B cell (primary cell): Measurements from ENCODE around the gene SPRYD3. TPM values are rescaled to one million over a fixed set of nuclear protein-coding genes. Genes with fewer than 3 reads are reported as not detected.

ENCODE experiments used
- ATAC-seq: fragments of 200-7000 bp; cut with Tn5 transposase; one replicate; pipeline ENCODE4 v1.10.0; 2021; ENCODE audit warnings: low read depth, mild to moderate bottlenecking, moderate number of reproducible peaks, moderate library complexity
- CTCF ChIA-PET: fragments of 350-600 bp; sonication (Branson Sonifier 250); formaldehyde crosslinking; loops from one replicate; lab custom pipeline; 2021; ENCODE audit warnings: antibody characterized with exemption, inconsistent platforms; lab: Charles Lee
- POLR2A ChIA-PET: fragments of 350-600 bp; sonication (Branson Sonifier 250); formaldehyde crosslinking; loops from one replicate; lab custom pipeline; 2021; ENCODE audit warnings: antibody characterized with exemption; lab: Charles Lee
- DNase-seq: peaks from one replicate; pipeline ENCODE4 v3.0.0; 2013
- H2AFZ ChIP-seq: 2 replicates; pipeline ENCODE4 v1.6.1; 2012; ENCODE audit warnings: mild to moderate bottlenecking, low read depth, low read length; ENCODE audit not compliant: insufficient read depth, poor library complexity, severe bottlenecking
- H3K27ac ChIP-seq, 2 donors: 1 replicate in 1 of 2; 2 replicates in 1 of 2; pipeline ENCODE4 v1.5.1; 2012 to 2013; ENCODE audit warnings: low read length in 2 of 2, mild to moderate bottlenecking in 2 of 2, moderate library complexity in 1 of 2
- H3K27me3 ChIP-seq, 4 experiments: fragments of 200-600 bp in 1 of 4; sonication (generic) in 1 of 4; replicated peaks in 1 of 4; 1 replicate in 2 of 4; 2 replicates in 2 of 4; pipeline versions ENCODE4 v1.6.1 to v1.7.0; 2013 to 2016; ENCODE audit warnings: low read length in 3 of 4, mild to moderate bottlenecking in 2 of 4, mixed read lengths in 1 of 4, moderate library complexity in 1 of 4; ENCODE audit not compliant: insufficient read depth in 4 of 4, control insufficient read depth in 3 of 4; ENCODE audit errors: control extremely low read depth in 1 of 4
- H3K36me3 ChIP-seq, 2 experiments: replicated peaks in 1 of 2; 1 replicate in 1 of 2; 2 replicates in 1 of 2; pipeline versions ENCODE4 v1.6.1 to v1.7.1; 2013; ENCODE audit warnings: low read length in 1 of 2; ENCODE audit not compliant: insufficient read depth in 2 of 2, control insufficient read depth in 1 of 2; ENCODE audit errors: control extremely low read depth in 1 of 2, extremely low read depth in 1 of 2
- H3K4me1 ChIP-seq, 2 donors: fragments of 200-600 bp in 1 of 2; sonication (generic) in 1 of 2; 1 replicate in 1 of 2; 2 replicates in 1 of 2; pipeline versions ENCODE4 v1.5.1 to v1.6.1; 2013 to 2017; ENCODE audit warnings: low read length in 2 of 2; ENCODE audit not compliant: control insufficient read depth in 2 of 2, insufficient read depth in 2 of 2
- H3K4me2 ChIP-seq: replicated peaks from 2 replicates; pipeline ENCODE3; 2012; ENCODE audit warnings: mild to moderate bottlenecking, low read depth, low read length; ENCODE audit not compliant: poor library complexity, severe bottlenecking
- H3K4me3 ChIP-seq, 5 experiments: fragments of 200-600 bp in 1 of 5; sonication (generic) in 1 of 5; 1 replicate in 3 of 5; 2 replicates in 2 of 5; pipeline versions ENCODE4 v1.5.1 to v1.7.0; 2011 to 2016; ENCODE audit warnings: low read length in 4 of 5, mild to moderate bottlenecking in 4 of 5, low read depth in 2 of 5, control low read depth in 1 of 5, moderate library complexity in 1 of 5; ENCODE audit not compliant: insufficient read depth in 1 of 5; ENCODE audit errors: control extremely low read depth in 1 of 5, extremely low read depth in 1 of 5
- H3K79me2 ChIP-seq: fragments of 200-600 bp; sonication (generic); one replicate; pipeline ENCODE4 v1.6.0; 2016; ENCODE audit warnings: low read length; ENCODE audit not compliant: control insufficient read depth, insufficient read depth
- H3K9ac ChIP-seq: fragments of 200-600 bp; sonication (generic); 2 replicates; pipeline ENCODE4 v1.6.1; 2017; ENCODE audit warnings: mild to moderate bottlenecking, low read length, moderate library complexity
- H3K9me3 ChIP-seq, 3 donors: one replicate each; pipeline versions ENCODE4 v1.6.1 to v1.7.1; 2013; ENCODE audit warnings: low read length in 2 of 3; ENCODE audit not compliant: control insufficient read depth in 2 of 3, insufficient read depth in 1 of 3; ENCODE audit errors: control extremely low read depth in 1 of 3
- H4K20me1 ChIP-seq: 2 replicates; pipeline ENCODE4 v1.6.0; 2012; ENCODE audit warnings: mild to moderate bottlenecking, low read length; ENCODE audit not compliant: insufficient read depth, control insufficient read depth, poor library complexity, severe bottlenecking
- H3K27ac Mint-ChIP-seq: one replicate; pipeline ENCODE4 v1.8.0; 2021; ENCODE audit warnings: mixed read lengths
- H3K27me3 Mint-ChIP-seq: one replicate; pipeline ENCODE4 v1.8.0; 2021; ENCODE audit warnings: mixed read lengths
- H3K4me1 Mint-ChIP-seq: one replicate; pipeline ENCODE4 v1.8.0; 2021; ENCODE audit warnings: mixed read lengths
- H3K4me3 Mint-ChIP-seq: one replicate; pipeline ENCODE4 v1.8.0; 2021; ENCODE audit warnings: mixed read lengths
- H3K9me3 Mint-ChIP-seq: one replicate; pipeline ENCODE4 v1.8.0; 2022; ENCODE audit warnings: mixed read lengths; ENCODE audit not compliant: insufficient read depth
- EZH2 ChIP-seq: IDR thresholded peaks from 2 replicates; pipeline ENCODE4 v1.6.1; 2012; ENCODE audit warnings: borderline replicate concordance, low read depth, mild to moderate bottlenecking, moderate library complexity, low read length; ENCODE audit not compliant: insufficient read depth, poor library complexity, severe bottlenecking
- WGBS: methylation state at CpG from one replicate; pipeline ENCODE4 v1.1.5; 2013; ENCODE audit warnings: missing lambda C conversion rate; ENCODE audit not compliant: insufficient coverage; 5-methylcytosine and 5-hydroxymethylcytosine counted together
- intact Hi-C: fragments of 100-400 bp; cut with micrococcal nuclease; formaldehyde crosslinking; loops from one replicate; pipeline ENCODE4 v1.10.0; 2022
- polyA plus RNA-seq: library from polyadenylated mRNA; depleted of rRNA; stranded (reverse); fragments of >200 nt; gene quantifications from 2 replicates; pipeline ENCODE4 v1.2.3, GENCODE V29; 2012
- total RNA-seq, 2 donors: library from RNA; stranded (reverse); fragments of 120-200 nt in 1 of 2; gene quantifications; 1 replicate in 1 of 2; 2 replicates in 1 of 2; pipeline versions ENCODE4 v1.2.3 to v1.2.4, GENCODE V29; 2013 to 2022
- TF ChIP-seq, protein P1 (sequence below): fragments of 200-600 bp; IDR thresholded peaks from one replicate; pipeline ENCODE4 v1.8.0; 2022; ENCODE audit warnings: antibody characterized with exemption, mild to moderate bottlenecking

The SPRYD3 gene
- total and polyA plus RNA-seq, 2 donors (not counting 1 experiment from before 2014, with no cell fraction given), result 15.9 to 43.3 TPM

DNA sequence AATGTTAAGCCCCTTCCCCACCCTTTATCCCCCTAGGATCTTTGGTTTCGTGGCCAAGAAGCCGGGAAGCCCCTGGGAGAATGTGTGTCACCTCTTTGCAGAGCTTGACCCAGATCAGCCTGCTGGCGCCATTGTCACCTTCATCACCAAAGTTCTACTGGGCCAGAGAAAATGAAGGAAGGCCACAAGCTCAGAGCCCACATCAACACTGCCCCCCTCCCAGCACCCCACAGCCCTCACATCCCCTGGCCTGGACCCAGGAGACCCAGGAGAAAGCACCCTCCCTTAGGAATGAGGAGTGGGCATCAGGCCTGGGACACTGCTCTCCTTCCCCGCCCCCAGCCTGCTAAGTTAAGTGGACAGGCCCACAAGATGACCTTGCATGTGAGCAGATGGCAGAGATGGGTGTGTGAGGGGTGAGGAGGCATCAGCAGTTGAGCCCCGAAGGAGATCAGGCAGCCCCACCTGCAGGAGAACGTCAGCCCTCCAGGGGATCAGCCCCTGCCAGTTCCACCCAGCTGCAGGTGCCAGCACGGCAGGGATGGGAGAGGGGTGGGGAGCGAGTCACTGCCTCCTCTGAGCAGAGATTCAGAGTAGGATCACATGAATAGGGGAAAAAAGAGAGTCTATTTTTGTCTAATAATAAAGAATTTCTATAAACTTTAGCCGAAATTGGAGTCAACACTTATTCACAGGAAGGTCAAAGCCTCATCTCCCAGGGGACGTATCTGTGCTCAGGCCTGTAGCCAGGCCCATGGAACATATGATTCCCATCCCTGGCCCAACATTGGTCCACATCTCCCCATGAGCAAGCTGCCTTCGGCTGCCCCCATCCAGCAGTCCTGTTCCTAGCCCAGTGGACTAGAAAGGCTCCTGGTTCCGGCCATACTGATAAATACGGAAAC is 15.2 kb downstream of the SPRYD3 start:
- no peak for DNase-seq
- TF ChIP-seq EZH2, result no peak
- TF ChIP-seq, protein P1, sequence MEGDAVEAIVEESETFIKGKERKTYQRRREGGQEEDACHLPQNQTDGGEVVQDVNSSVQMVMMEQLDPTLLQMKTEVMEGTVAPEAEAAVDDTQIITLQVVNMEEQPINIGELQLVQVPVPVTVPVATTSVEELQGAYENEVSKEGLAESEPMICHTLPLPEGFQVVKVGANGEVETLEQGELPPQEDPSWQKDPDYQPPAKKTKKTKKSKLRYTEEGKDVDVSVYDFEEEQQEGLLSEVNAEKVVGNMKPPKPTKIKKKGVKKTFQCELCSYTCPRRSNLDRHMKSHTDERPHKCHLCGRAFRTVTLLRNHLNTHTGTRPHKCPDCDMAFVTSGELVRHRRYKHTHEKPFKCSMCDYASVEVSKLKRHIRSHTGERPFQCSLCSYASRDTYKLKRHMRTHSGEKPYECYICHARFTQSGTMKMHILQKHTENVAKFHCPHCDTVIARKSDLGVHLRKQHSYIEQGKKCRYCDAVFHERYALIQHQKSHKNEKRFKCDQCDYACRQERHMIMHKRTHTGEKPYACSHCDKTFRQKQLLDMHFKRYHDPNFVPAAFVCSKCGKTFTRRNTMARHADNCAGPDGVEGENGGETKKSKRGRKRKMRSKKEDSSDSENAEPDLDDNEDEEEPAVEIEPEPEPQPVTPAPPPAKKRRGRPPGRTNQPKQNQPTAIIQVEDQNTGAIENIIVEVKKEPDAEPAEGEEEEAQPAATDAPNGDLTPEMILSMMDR, result no peak
- intact Hi-C loops, result no loop called here
- Mint-ChIP-seq H3K4me3 (no peak overlapping the region), H3K27ac (no peak overlapping the region), H3K27me3 (no peaks in the 10 kb centered on the region), H3K4me1 (peaks cover 4% of the 10 kb centered on the region), H3K9me3 (no peaks in the 10 kb centered on the region)
- peaks cover 0 to 3% (median 0%) of the 10 kb centered on the region in 4 experiments for H3K27me3 ChIP-seq
- H3K4me1 ChIP-seq, result no peaks in the 10 kb centered on the region
- no peak overlapping the region for H3K9ac ChIP-seq
- H3K27ac ChIP-seq, result no peak overlapping the region
- no peak overlapping the region for H2AFZ ChIP-seq
- ChIA-PET CTCF (interaction anchor here (0.8 to 14.1 kb wide), 10 partner anchors 8 to 281 kb away, joined by 3 to 344 read pairs (median 17); partner anchors contain the start of genes AAAS, IGFBP6, SOAT2 and SPRYD3), POLR2A (interaction anchor here (0.7 kb wide), 1 partner anchor 18 kb away, joined by 4 read pairs; no protein-coding TSS in a partner anchor)
- H3K79me2 ChIP-seq, result no peaks in the 10 kb centered on the region
- peaks cover 20% of the 10 kb centered on the region for H4K20me1 ChIP-seq
- WGBS, result 84% methylated on average over 11 of the region's 13 CpGs
- no peak overlapping the region for H3K4me2 ChIP-seq
- peaks cover 0 to 3% (median 0%) of the 10 kb centered on the region in 3 donors for H3K9me3 ChIP-seq
- no peak overlapping the region for H3K4me3 ChIP-seq
- ATAC-seq, result no peak
- peaks cover 0 to 40% of the 10 kb centered on the region in 2 experiments for H3K36me3 ChIP-seq
